Central memory CD4-positive, alpha-beta T cell (primary cell): ENCODE data around the gene PDILT.

Experiments used
- DNase-seq: peaks from one replicate; pipeline ENCODE4 v3.0.0; 2022

Gene PDILT

DNA sequence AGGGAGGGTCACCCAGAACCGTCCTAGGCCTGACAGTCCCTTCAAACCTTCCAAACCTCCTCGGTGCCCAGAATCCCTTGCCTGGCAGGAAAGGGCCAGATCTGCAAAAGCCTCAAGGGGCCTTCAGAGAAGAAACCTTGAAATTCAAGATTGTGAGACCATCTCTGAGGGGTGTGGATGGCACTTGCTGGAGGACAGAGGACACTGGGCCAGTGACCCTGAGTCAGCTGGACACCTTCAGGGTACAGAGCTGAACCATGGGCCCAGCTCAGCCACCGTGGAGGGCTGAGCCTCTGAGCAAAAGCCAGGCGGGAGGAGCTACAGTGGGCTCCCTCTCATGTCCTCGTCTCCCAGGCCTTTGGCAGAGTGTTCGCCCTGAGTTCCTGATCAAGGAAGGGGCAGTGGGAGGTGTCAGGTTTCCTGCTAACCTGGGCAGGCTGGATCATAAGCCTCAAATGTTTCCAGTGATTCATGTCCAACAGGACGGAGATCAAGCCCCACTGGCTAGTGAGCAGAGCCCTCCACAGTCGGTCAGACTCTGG, 3.0 kb downstream of the PDILT start:
- DNase-seq: no peak

DNA sequence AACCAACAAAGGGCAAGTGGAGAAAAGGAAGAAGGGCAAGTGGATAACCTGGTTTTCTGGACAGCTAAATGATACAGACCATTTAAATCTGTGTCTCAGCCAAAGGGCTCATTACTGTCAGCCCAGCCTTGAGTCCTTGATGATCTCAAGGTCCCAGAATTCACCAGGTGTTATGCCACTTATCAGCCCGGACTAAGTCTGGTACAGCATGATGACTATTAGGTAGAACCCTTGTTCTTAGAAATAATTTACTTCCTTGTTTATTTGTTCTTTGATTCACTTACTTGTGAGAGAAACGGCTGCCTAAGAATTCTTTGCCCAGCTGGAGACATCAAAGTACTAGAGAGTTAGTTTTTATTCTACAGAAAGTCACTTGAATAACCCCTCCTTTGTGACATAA, 3.5 kb downstream of the PDILT start:
- no peak for DNase-seq

DNA sequence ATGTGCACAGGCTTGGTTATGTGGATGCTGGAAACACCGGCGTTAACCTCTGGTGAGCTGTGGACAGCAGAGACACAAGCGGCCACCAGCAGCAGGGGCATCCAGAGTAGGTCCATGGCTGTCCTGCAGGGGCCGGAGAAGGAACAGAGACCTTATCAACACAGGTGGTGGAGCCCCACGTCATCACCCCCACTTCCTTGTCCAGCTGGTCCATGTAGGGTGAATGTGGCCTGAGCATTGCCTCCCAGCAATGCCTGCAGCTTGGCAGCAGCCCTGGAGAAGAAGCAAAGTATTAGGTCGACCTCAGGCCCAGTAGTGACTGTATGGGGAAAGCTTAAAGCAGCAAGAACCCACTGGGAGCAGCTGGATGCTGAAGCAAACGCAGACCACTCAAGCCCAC, 5.4 kb downstream of the PDILT start:
- DNase-seq: no peak

DNA sequence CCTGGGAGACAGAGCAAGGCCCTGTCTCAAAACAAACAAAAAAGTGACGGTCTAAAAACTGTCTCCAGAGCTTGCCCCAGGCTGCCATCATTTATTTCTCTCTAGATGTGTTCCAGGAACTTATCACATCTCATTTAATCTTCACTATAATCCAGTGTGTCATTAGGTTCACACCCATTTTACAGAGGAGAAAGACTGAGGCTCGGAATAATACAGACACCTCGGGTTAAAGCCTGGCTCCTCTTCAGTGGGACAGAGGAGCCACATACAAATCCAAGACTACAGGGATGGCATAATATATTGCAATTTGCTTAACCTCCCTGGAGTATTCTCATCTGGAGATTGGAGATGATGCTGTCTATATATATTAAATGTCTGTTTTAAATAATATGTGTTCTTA, 5.9 kb downstream of the PDILT start:
- DNase-seq: no peak

DNA sequence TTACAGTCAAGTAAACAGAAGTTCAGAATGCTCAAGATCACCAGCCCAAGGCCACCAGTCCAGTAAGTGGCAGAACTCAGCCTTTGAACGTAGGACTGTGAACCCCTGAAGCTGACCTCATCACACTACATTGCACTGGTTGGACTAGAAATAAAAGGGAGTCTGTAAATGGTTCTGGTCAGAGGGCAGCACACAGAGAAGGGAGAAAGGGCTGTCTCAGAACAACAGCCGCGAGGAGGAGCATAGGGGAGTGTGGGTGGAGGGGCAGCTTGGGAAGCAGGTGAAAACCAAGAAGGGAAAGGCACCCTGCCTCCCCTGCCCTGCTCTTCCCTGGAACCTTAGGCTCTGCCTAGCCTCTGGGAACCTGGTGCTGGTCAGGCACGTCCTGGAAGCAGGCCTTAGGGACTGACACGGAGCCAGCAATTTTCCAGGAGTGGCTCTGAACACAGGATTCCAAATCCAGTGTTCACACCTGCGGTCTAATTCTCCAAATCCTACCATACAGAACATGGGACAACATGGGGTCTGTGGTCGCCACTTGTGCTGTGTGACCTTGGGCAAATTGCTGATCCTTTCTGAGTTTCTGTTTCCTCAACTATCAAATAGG, 7.0 kb downstream of the PDILT start:
- no peak for DNase-seq

DNA sequence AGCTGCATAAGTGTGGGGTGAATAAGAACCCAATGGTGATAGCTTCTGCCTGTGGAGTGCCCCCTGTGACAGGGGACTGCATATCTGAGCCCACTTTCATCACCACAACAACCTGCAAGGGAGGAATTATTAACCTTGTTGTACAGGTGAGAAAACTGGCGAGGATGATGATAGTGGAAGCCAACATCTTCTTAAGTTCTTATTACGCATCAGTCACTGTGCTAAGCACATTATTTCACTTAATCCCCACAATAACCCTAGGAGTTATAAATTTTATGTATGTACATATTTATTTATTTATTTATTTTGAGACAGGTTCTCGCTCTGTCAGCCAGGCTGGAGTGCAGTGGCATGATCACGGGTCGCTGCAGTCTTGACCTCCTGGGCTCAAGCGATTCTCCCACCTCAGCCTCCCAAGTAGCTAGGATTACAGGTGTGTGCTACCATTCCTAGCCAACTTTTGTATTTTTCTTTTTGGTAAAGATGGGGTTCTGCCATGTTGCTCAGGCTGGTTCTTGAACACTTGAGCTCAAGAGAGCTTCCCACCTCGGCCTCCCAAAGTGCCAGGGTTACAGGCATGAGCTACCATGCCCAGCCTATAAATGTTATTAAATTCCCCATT, 7.6 kb downstream of the PDILT start:
- DNase-seq: no peak

DNA sequence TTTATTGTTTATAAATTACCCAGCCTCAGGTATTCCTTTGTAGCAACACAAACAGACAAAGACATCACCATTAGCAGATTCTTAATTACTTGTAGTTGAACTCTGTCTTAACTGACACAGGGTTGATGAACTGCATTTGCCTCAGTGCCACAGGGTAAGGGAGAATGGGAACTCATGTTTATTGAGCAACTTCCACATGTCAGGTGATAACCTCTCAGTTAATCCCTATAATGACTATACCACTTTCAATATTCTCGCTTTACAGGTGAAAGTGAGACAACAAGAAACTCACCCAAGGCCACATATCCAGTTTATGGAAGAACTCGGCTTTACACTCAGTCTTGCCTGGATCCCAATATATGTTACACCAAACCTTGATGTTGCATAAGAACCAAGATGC, 8.6 kb downstream of the PDILT start:
- no peak for DNase-seq

DNA sequence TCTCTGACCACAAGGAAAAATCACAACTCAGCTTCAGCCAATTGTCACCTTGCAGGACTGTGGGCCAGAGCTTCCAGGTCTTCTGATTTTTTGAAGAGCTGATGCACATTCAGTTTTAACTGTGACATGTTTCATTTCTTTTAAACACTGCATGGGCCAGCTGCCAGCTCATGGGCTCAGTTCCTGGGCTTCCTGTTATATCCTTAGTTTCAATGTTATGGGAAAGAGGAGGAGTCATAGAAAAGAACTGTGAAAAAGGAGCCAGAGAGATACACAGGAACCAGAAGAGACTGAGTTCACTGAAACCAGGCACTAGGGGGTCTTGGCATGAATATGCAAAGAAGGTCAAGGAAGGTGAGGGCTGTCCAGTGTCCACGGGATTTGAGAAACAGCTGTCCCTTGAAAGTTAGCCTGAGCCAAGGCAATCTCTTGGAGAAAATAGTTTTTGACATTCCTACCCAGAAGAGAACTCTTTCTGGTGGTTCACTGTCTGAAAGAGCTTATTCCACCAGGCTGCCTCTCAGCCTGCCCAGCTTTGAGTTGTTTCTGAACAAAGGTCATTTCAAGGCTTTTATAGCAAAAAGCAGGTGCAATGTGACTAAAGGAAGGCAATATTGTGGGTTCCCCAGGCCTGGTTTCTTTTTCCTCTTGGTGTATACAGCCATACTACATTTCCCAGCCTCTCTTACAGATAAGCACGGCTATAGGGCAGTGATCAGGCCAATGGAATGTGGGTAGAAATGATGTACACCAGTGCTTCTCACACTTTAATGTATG, 10.5 kb downstream of the PDILT start:
- DNase-seq: no peak

DNA sequence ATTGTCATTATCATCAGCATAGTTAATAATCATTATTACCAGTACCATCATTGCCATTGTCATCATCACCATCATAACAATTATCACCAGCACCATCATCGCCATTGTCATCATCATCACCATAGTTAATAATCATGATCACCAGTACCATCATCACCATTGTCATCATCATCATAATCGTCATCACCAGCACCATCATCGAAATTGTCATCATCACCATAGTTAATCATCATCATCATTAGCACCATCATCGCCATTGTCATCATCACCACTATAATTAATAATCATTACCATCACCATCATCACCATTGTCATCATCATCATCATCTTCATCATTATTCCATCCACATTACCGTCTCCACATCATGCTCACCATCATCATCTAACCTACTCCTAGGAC, 13.5 kb downstream of the PDILT start:
- no peak for DNase-seq

DNA sequence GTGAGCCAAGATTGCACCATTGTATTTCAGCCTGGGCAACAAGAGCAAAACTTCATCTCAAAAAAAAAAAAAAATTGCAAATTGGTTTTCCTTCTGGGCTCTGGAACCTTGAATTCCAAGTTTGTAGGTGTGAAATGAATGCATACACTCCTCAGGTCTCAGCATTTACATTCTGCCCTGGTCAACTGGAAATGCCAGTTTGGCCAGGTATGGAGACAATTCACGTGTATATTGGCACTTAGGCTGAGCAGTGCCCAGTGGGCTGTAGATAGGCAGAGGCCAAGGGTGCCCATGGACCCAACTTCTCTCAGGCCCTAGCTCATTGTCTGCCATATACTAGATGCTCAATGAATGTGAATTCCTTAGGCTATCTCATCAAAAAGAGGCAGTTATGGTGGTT, 15.7 kb downstream of the PDILT start:
- DNase-seq: no peak

DNA sequence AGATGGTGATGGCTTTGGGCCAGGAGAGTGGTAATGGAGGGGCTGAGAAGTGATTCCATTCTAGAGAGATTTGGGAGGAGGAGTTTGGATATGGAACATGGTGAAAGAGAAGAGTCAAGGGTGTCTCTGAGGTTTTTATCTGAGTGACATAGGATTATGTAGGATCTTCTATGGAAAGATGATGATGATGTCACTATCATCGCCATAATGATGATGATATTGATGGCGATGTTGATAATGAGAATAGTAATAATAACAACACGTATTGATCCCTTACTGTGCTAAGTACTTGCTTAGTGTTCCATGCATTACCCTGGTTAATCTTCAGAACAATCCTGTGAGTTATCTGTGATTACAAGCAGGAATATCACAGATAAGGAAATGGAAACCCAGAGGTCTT, 16.6 kb downstream of the PDILT start:
- DNase-seq: no peak

DNA sequence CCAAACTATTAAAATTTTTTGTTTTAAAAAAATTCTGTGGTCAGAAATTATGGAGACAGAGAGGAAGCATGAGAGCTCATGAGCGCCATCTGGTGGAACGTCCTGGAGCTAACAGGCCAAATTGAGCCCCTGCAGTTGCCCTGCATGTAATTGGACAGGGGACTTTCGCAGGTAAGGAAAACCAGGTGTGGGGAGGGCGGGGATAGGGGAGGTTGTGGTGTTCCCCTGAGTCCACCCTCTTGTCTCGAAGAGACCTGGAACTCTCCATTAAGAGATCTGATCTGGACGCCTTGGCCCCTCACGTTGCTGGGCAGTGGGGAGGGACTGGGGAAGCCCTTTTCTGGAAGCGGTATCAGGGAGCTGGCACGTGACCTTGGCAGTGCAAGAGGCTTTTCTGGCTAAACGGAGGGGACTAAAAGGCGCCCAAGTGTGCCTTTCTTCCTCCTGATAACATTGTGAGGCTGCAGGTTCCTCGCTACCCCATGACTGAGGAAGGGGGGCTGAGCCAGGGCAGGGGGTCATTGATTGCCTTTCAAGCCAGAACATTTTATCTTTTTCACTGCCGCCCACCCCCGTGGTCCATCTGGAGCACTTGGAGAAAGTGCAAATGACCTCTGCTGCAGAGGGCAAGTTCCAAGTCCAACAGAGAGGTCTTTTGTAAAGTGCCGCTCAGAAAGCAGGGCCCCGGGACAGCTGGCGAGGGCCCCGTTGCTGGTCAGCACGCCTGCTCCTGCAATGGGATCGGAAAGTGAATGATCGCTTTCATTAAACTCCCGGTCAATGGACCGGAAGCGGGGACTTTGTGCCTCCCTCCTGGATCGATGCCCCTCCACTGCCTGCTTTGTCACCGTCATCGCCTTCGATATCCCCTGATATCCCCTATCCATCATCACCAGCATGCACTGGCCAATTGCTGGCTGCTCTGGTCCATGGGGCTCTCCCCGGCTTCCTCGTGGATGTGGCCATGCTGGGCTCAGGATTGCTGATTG, 18.4 kb downstream of the PDILT start:
- DNase-seq: peak; percentile 6

DNA sequence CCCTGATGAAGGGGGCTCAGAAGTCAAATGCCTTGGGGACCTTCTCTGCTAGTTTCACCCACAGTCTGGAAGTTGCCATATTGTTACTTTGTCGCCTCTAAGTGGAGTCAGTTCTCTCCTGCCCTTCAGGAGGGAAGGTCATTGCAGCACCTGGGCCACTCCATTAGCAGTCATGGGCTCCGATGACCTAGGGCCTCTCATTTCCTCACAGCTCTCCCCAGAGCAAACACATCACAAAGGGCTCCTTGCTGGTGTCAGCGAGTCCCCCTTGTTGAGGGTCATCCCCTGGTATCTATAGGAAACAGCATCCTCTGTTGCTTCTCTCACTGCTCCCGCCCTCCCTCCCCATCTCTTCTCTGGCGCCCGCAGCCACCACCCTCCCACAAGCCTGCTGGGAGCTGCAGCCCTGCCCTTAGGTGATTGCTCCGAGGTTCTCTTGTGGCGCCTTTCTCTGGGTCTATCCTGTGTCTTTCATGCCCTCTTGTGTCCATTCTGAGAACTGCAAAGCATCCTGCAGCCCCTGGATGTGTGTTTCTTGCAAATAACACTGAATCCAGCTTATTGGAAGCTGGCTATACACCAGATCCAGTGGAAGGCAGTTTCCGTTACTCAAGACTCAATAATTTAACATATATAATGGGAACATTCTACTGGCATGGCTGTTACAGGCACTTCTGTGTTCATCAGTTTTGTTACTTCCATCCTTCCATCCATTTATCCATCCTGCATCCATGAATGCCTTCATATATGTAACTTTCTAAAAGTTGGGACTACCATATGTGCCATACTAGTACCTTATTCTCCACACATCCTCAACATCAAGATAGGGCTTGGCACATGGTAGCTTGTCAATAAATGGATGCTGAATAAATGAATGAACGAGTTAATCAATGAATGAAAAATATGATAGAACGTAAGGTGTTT, 21.2 kb downstream of the PDILT start:
- peak; percentile 13 for DNase-seq

DNA sequence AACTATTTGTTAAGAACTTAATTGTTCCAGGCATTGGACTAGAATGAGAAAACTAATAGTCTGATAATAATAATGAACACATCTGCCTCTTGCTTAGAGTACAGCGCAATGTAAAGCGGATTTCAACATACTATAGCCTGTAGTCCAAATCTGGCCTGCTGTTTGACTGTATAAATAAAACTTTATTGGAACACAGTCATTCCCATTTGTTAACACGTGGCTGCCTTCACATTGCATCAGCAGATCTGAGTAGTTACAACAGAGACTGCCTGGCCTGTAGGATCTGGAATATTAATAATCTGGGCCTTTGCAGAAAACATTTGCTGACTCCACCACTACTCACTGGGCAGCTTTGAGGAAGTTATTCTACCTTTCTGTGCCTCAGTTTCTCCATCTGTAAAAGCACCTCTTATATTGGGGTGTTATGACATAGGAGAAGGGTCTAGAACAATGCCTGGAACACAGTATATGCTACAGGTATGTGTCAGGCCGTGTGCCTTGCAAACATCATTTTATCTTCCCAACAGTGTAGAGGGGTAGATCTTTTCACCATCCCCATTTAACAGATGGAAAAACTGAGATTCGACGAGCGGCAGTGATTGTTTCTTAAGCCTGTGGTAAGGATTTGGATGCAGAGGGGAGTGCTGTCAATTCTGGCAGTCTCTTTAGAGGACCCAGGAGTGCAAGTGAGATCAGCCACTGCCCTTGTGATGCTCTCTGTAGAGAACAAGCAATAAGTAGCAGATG, 22.2 kb downstream of the PDILT start:
- DNase-seq: no peak

DNA sequence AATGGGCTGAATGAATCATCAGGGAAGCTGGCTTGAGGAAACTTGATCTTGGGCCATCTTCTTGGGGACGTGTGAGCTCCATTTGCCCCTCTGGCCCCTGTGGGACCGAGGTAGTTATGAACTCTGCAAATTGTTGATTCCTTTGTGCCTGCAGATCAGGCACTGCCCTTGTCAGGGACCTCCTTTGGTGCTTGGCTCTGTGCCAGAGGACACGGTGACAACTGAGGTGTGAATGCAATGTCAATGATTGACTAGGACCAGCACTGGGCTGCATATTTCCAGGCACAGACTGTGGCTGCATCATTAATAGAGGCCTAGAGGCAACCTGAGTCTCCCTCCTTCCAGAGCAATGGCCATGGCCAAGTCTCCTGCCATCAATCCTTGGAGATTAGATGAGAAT, 23.8 kb downstream of the PDILT start:
- DNase-seq: no peak

DNA sequence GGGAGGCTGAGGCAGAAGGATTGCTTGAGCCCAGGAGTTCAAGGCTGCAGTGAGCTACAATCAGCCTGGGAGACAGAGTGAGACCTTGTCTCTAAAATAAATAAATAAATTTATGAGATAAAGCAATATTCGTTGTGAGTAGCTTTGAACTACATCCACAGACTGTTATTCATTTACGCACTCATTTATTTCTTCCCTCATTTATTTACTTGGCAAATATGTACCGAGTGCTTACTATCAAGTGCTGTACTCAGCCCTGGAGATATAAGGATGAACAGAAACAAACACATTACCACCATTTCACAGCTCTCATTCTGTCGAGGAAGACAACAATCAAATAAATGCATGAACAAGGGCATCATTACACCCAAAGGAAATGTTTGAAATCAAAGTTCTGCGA, 27.4 kb downstream of the PDILT start:
- DNase-seq: no peak

DNA sequence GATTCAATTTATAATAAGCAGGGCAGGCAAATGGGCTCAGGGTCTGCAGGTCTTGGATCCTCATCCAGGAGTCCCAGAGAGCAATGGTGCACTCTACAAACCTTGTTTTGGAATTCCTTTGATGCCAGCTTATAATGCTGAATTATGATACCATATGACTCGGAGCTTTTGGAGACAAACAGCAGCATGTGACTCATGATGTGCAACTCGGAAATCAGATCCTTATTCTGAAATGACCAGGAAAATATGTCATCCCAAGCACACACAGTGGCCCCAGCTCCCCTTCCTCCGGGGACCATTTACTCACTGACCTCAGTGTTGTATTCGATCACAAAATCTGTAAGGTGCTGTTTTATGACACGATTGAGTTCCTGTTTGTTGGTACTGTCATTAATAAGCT, 31.8 kb downstream of the PDILT start:
- DNase-seq: no peak

DNA sequence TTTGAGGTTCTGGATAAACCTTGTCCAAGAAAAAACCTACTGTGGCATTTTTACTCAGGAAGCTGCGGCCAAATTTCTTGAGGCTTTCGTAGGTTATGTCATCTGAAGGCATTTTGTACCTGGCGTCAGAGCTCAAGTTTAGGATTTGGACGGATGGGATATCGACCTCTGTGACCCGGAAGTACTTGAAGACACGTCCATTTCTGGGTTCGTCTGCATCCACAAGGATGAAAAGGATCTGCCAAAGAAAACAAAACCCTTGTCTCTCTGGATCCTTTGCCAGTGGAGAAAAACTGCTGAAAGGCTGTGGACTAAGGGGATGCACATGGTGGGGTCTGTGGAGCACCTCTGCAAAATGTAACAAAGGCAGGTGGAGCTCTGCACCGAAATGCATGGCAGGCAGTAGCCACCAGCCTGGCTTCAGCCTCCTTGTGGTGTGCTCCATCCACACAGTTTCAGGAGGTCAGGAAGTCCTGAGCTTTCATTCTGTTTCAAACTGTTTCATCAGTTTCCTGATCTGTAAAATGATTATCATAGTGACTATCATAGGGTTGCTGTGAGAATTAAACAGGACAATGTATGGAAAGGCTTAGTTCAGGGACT, 35.0 kb downstream of the PDILT start:
- no peak for DNase-seq

DNA sequence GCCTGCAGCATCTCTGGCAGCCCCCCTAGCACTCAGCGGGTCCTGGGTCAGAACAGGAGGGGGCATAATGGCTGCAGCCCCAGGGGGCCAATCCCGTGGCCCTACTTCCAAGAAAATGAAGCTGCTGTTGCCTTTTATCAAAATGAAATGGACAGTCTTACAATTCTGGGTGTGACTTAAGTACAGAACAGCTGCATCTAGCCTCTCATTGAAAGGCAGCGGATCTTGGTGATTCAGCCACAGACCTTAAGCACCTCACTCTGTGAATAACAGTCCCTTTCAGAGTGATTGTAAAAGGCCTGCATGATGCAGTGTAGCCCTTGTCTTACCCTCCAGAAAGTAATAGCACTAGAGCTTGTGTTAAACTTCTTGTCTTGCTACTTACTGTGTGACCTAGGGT, 40.5 kb downstream of the PDILT start:
- no peak for DNase-seq

DNA sequence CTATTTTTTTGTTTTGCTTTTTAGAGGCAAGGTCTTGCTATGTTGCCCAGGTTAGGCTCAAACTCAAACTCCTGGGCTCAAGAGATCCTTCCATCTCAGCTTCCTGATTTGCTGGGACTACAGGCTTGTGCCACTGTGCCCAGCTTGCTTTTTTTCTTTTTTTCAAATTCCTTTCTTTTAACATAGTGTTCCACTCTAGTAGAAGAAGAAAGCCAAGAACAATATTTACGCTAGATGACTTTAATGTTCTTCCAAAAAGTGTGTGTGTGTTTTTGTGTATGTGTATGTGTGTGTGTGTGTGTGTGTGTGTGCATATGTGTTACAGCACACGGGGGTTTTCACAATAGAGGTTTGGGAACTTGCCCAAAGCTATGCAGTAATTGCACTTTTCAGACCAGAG, 41.3 kb downstream of the PDILT start:
- no peak for DNase-seq

DNA sequence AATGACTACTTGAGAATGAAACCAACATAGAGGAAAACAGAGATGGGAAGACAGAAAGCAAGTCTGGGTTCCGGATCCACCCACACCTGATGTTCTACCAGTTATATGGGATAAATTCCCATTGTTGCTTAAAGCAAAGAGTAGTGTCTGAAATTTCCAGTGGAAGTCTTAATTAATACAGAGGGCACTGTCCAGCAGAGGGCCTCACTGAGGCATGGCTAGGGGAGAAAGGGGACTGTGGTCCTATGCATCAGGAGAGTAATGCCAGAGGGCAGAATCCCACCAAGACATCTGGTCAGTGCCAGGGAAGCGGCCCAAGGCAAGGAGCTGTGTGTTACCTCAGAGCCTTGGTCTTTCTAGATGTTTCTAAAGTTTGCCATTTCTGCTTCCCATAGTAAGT, 44.5 kb downstream of the PDILT start:
- no peak for DNase-seq
